T-cell (primary cell): ENCODE results near the gene CNKSR1. TPM values are rescaled to one million over a fixed set of nuclear protein-coding genes. Genes with fewer than 3 reads are reported as not detected.

Experiments
- ATAC-seq, 4 experiments: fragments of 200-7000 bp in 3 of 4; fragments of 150-1000 bp in 1 of 4; cut with Tn5 transposase; replicated peaks in 1 of 4; 1 replicate in 3 of 4; 2 replicates in 1 of 4; pipeline ENCODE4 v1.10.0; 2021; ENCODE audit warnings: moderate library complexity in 3 of 4, mild to moderate bottlenecking in 2 of 4, moderate number of reproducible peaks in 1 of 4
- CTCF ChIA-PET, 2 donors: fragments of 300-600 bp; sonication (Branson Sonifier 250); formaldehyde crosslinking; loops; one replicate each; lab custom pipeline; 2022; ENCODE audit warnings: antibody characterized with exemption in 2 of 2; lab: Charles Lee
- POLR2A ChIA-PET, 2 donors: fragments of 300-600 bp; sonication (Branson Sonifier 250); formaldehyde crosslinking; loops; one replicate each; lab custom pipeline; 2022; ENCODE audit warnings: antibody characterized with exemption in 2 of 2; lab: Charles Lee
- DNase-seq, 35 experiments: peaks; one replicate each; pipeline versions ENCODE4 v3.0.0 to v3.0.0-alpha.2; 2013 to 2023
- H3K27ac ChIP-seq: one replicate; pipeline ENCODE4 v1.5.1; 2013; ENCODE audit warnings: low read length
- H3K27me3 ChIP-seq, 2 experiments: replicated peaks in 1 of 2; 1 replicate in 1 of 2; 2 replicates in 1 of 2; pipeline versions ENCODE4 v1.6.1 to v1.7.0; 2013; ENCODE audit warnings: low read length in 1 of 2, mixed read lengths in 1 of 2; ENCODE audit not compliant: control insufficient read depth in 2 of 2, insufficient read depth in 2 of 2; ENCODE audit errors: extremely low read depth in 1 of 2
- H3K36me3 ChIP-seq, 2 donors: 1 replicate in 1 of 2; 2 replicates in 1 of 2; pipeline versions ENCODE4 v1.6.1 to v1.7.0; 2013; ENCODE audit warnings: low read length in 1 of 2; ENCODE audit not compliant: control insufficient read depth in 2 of 2, insufficient read depth in 1 of 2; ENCODE audit errors: extremely low read depth in 1 of 2
- H3K4me1 ChIP-seq, 2 experiments: 1 replicate in 1 of 2; 2 replicates in 1 of 2; pipeline versions ENCODE4 v1.6.1 to v1.7.0; 2013; ENCODE audit warnings: low read length in 2 of 2, mixed read lengths in 1 of 2; ENCODE audit not compliant: insufficient read depth in 2 of 2, control insufficient read depth in 1 of 2; ENCODE audit errors: extremely low read depth in 1 of 2
- H3K4me3 ChIP-seq, 2 donors: 1 replicate in 1 of 2; 2 replicates in 1 of 2; pipeline versions ENCODE4 v1.5.1 to v1.7.0; 2013; ENCODE audit warnings: mild to moderate bottlenecking in 2 of 2, low read length in 1 of 2, moderate library complexity in 1 of 2; ENCODE audit not compliant: control insufficient read depth in 1 of 2; ENCODE audit errors: extremely low read depth in 1 of 2
- H3K9me3 ChIP-seq: 2 replicates; pipeline ENCODE4 v1.7.0; 2013
- H3K27ac Mint-ChIP-seq, 2 donors: one replicate each; pipeline ENCODE4 v1.8.0; 2020 to 2021; ENCODE audit warnings: mild to moderate bottlenecking in 2 of 2, mixed read lengths in 2 of 2
- H3K27me3 Mint-ChIP-seq, 2 donors: one replicate each; pipeline ENCODE4 v1.8.0; 2021 to 2022; ENCODE audit warnings: mixed read lengths in 2 of 2
- H3K36me3 Mint-ChIP-seq: one replicate; pipeline ENCODE4 v1.8.0; 2021; ENCODE audit warnings: mixed read lengths
- H3K4me1 Mint-ChIP-seq, 3 donors: one replicate each; pipeline ENCODE4 v1.8.0; 2020 to 2022; ENCODE audit warnings: mixed read lengths in 3 of 3, mild to moderate bottlenecking in 1 of 3
- H3K4me3 Mint-ChIP-seq, 3 donors: one replicate each; pipeline ENCODE4 v1.8.0; 2020 to 2022; ENCODE audit warnings: mild to moderate bottlenecking in 3 of 3, mixed read lengths in 3 of 3, moderate library complexity in 3 of 3
- H3K9me3 Mint-ChIP-seq, 3 donors: one replicate each; pipeline ENCODE4 v1.8.0; 2020 to 2022; ENCODE audit warnings: mixed read lengths in 3 of 3
- WGBS: methylation state at CpG from one replicate; pipeline ENCODE4 v1.1.5; 2013; ENCODE audit warnings: missing lambda C conversion rate; ENCODE audit not compliant: insufficient coverage; 5-methylcytosine and 5-hydroxymethylcytosine counted together
- total RNA-seq, 35 experiments: library from RNA in 6 of 35; stranded (reverse) in 6 of 35; fragments of 120-200 nt in 1 of 35; gene quantifications; one replicate each; pipeline versions ENCODE4 v1.2.1 to v1.2.4 and lab custom pipeline; 2013 to 2026

CNKSR1 gene
- total RNA-seq, 5 donors from 2014 or later (not counting 1 experiment from before 2014, with no cell fraction given): 2.9 to 6.8 (median 3.6) TPM

- POLR2A ChIA-PET: no interaction called here
- Histone ChIP-seq H3K4me3 (no peak overlapping the region), H3K9me3 (no peaks in the 10 kb centered on the region), H3K4me1 (peaks cover 0 to 5% of the 10 kb centered on the region in 2 experiments), H3K27ac (no peak overlapping the region), H3K36me3 (no peaks in the 10 kb centered on the region), H3K27me3 (peaks cover 0 to 9% of the 10 kb centered on the region in 2 experiments)
- Mint-ChIP-seq H3K36me3 (no peaks in the 10 kb centered on the region), H3K27me3 (no peaks in the 10 kb centered on the region), H3K4me1 (peaks cover 7 to 11% (median 8%) of the 10 kb centered on the region in 3 donors), H3K4me3 (no peak overlapping the region), H3K27ac (no peak overlapping the region), H3K9me3 (peaks cover 0 to 4% (median 0%) of the 10 kb centered on the region in 3 donors)
- CTCF ChIA-PET: no interaction called here
- WGBS: no CpG with 5 or more reads among the region's 3 CpGs
- ATAC-seq: no peak
- DNase-seq: no peak
Observed at GRCh38 chr1:26134466-26134865, 42.8 kb upstream of the CNKSR1 start.

- Histone ChIP-seq H3K4me1 (peaks cover 0 to 5% of the 10 kb centered on the region in 2 experiments), H3K27me3 (no peaks in the 10 kb centered on the region), H3K9me3 (no peaks in the 10 kb centered on the region), H3K4me3 (no peak overlapping the region), H3K36me3 (no peaks in the 10 kb centered on the region), H3K27ac (no peak overlapping the region)
- Mint-ChIP-seq H3K4me1 (peaks cover 7 to 14% (median 12%) of the 10 kb centered on the region in 3 donors), H3K27ac (peak overlapping the region; percentile 44 to 81), H3K36me3 (no peaks in the 10 kb centered on the region), H3K4me3 (no peak overlapping the region), H3K27me3 (no peaks in the 10 kb centered on the region), H3K9me3 (peaks cover 0 to 4% (median 0%) of the 10 kb centered on the region in 3 donors)
- DNase-seq (peak in 1 of 35 experiments; percentile 28), ATAC-seq (peak; percentile 27 to 83 (median 72))
- CTCF ChIA-PET: interaction anchor here (0.6 to 3.2 kb wide), 8 partner anchors 9 to 484 kb away, joined by 3 to 15 read pairs (median 3); partner anchors contain the start of gene PDIK1L (in 1 of the 2)
- POLR2A ChIA-PET: interaction anchor here (0.5 to 1.5 kb wide), 4 partner anchors 12 to 795 kb away, joined by 3 to 8 read pairs (median 6); no protein-coding TSS in a partner anchor
- WGBS: no CpG with 5 or more reads among the region's 3 CpGs
Observed at GRCh38 chr1:26138974-26139558, 38.2 kb upstream of the CNKSR1 start.

DNA sequence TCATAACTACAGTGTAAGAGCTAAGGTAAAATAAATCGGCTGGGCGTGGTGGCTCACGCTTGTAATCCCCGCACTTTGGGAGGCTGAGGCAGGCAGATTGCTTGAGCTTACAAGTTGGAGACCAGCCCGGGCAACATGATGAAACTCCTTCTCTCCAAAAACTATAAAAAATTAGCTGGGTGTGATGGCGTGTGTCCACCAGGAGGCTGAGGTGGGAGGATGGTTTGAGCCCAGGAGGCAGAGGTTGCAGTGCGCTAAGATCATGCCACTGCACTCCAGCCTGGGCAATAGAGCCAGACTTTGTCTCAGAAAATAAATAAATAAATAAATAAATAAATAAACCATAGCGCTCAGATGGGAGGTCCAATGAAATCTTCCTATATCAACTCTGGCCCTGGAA is 35.1 kb upstream of the CNKSR1 start:
- ChIA-PET POLR2A (interaction anchor here (0.7 kb wide), 3 partner anchors 14 to 24 kb away, joined by 3 to 5 read pairs (median 4); no protein-coding TSS in a partner anchor), CTCF (interaction anchor here (0.7 to 4.0 kb wide), 5 partner anchors 12 to 18 kb away, joined by 3 to 43 read pairs (median 6); no protein-coding TSS in a partner anchor)
- Histone ChIP-seq H3K27ac (no peak overlapping the region), H3K9me3 (no peaks in the 10 kb centered on the region), H3K4me1 (peaks cover 3 to 5% of the 10 kb centered on the region in 2 experiments), H3K36me3 (no peaks in the 10 kb centered on the region), H3K27me3 (peaks cover 0 to 12% of the 10 kb centered on the region in 2 experiments), H3K4me3 (no peak overlapping the region)
- no CpG with 5 or more reads among the region's 8 CpGs for WGBS
- no peaks in the 10 kb centered on the region for H3K36me3 Mint-ChIP-seq
- H3K4me3 Mint-ChIP-seq: no peak overlapping the region
- H3K27ac Mint-ChIP-seq: no peak overlapping the region
- ATAC-seq: no peak
- no peaks in the 10 kb centered on the region for H3K9me3 Mint-ChIP-seq
- no peak for DNase-seq
- H3K27me3 Mint-ChIP-seq: peaks cover 3 to 5% of the 10 kb centered on the region in 2 donors
- H3K4me1 Mint-ChIP-seq: peaks cover 12 to 21% (median 18%) of the 10 kb centered on the region in 3 donors

DNA sequence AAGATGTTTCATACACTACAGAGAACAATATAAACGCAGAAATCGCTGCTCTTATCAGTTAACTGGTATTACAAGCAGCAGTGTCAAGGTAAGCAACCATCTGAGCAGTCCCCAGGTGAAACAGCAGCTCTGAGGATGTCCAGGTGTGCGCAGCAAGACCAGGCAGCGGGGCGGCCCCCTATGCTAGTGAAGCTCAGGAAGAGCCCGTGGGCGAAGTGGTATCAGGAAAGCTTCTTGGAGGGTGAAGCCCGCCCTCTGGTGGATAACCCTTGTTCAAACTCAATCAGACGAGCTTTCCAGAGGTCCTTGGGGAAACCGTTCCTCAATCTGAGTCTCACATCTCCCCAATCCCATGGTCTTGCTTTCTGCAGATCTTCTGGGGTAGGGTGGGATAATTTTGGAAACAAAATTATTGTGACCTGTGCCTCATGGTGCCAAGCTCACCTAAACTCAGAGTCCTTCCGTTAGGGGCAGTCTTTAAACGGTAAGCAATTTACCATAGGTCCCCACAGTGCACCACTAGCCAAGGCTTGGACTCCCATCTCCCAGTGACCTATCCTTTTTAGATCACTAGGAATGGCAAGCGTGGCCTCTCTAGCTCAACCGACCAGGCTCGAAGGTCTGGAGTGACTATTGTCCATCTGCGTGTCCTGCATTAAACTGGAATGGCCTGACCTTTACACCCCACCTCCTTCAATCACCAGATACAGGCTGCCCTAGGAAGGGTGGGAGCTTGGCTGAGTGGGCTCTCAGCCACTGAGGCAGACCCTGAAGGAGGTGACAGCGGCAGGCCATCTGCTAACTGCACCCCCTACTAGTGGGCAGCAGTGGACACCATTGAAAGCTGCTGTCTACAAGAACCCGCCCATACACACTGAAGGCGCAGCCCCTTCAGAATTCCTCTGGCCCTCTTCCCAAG is 32.0 kb upstream of the CNKSR1 start:
- POLR2A ChIA-PET: interaction anchor here in 1 of 2 donors (0.8 kb wide), 1 partner anchor 42 kb away, joined by 7 read pairs; no protein-coding TSS in a partner anchor
- H3K27ac Mint-ChIP-seq: peak overlapping the region in 1 of 2 donors; percentile 61

GRCh38 chr1:26145960-26146294 is 31.4 kb upstream of the CNKSR1 start:
- Mint-ChIP-seq H3K36me3 (no peaks in the 10 kb centered on the region), H3K27ac (no peak overlapping the region), H3K9me3 (no peaks in the 10 kb centered on the region), H3K27me3 (peaks cover 4 to 14% of the 10 kb centered on the region in 2 donors), H3K4me1 (peaks cover 6 to 7% (median 6%) of the 10 kb centered on the region in 3 donors), H3K4me3 (no peak overlapping the region)
- Histone ChIP-seq H3K36me3 (no peaks in the 10 kb centered on the region), H3K4me3 (no peak overlapping the region), H3K9me3 (no peaks in the 10 kb centered on the region), H3K27me3 (peaks cover 0 to 21% of the 10 kb centered on the region in 2 experiments), H3K4me1 (peaks cover 0 to 3% of the 10 kb centered on the region in 2 experiments), H3K27ac (no peak overlapping the region)
- no peak for ATAC-seq
- POLR2A ChIA-PET: no interaction called here
- CTCF ChIA-PET: interaction anchor here (0.9 to 3.5 kb wide), 7 partner anchors 12 to 88 kb away, joined by 3 to 59 read pairs (median 7); partner anchors contain the start of gene CEP85 (in 1 of the 2)
- DNase-seq: no peak
- WGBS: 48% methylated on average over 5 of the region's 6 CpGs

More for the DNA sequence above, 32.0 kb upstream of the CNKSR1 start:
- H3K27ac ChIP-seq: no peak overlapping the region
- ATAC-seq (peak; percentile 81 to 96 (median 88)), DNase-seq (peak; percentile 28 to 88 (median 65))
- Mint-ChIP-seq H3K4me1 (peaks cover 6 to 7% (median 6%) of the 10 kb centered on the region in 3 donors), H3K27me3 (peaks cover 4 to 14% of the 10 kb centered on the region in 2 donors), H3K36me3 (no peaks in the 10 kb centered on the region), H3K9me3 (no peaks in the 10 kb centered on the region), H3K4me3 (no peak overlapping the region)
- peaks cover 0 to 21% of the 10 kb centered on the region in 2 experiments for H3K27me3 ChIP-seq
- H3K36me3 ChIP-seq: no peaks in the 10 kb centered on the region
- peaks cover 0 to 3% of the 10 kb centered on the region in 2 experiments for H3K4me1 ChIP-seq
- WGBS: 40% methylated on average over 8 of the region's 19 CpGs
- CTCF ChIA-PET: interaction anchor here (0.5 to 4.0 kb wide), 18 partner anchors 10 to 93 kb away, joined by 3 to 59 read pairs (median 5); partner anchors contain the start of genes C1orf232 (in 1 of the 2), CEP85 (in 1 of the 2) and ZNF593 (in 1 of the 2)
- no peak overlapping the region for H3K4me3 ChIP-seq
- no peaks in the 10 kb centered on the region for H3K9me3 ChIP-seq

GRCh38 chr1:26148887-26149286 is 28.4 kb upstream of the CNKSR1 start:
- H3K9me3 Mint-ChIP-seq: no peaks in the 10 kb centered on the region
- no peak for DNase-seq
- Histone ChIP-seq H3K9me3 (no peaks in the 10 kb centered on the region), H3K36me3 (no peaks in the 10 kb centered on the region), H3K27ac (no peak overlapping the region), H3K4me1 (peaks cover 0 to 3% of the 10 kb centered on the region in 2 experiments), H3K4me3 (no peak overlapping the region), H3K27me3 (peaks cover 0 to 21% of the 10 kb centered on the region in 2 experiments)
- H3K27ac Mint-ChIP-seq: no peak overlapping the region
- H3K4me1 Mint-ChIP-seq: peaks cover 6 to 7% (median 6%) of the 10 kb centered on the region in 3 donors
- CTCF ChIA-PET: no interaction called here
- POLR2A ChIA-PET: no interaction called here
- ATAC-seq: no peak
- no peaks in the 10 kb centered on the region for H3K36me3 Mint-ChIP-seq
- peaks cover 7 to 15% of the 10 kb centered on the region in 2 donors for H3K27me3 Mint-ChIP-seq
- no peak overlapping the region for H3K4me3 Mint-ChIP-seq
